ENCODE measurements around the gene SNTG2. TPM values are rescaled to one million over a fixed set of nuclear protein-coding genes. Genes with fewer than 3 reads are reported as not detected.

Gene SNTG2
- total RNA-seq, 1 donor from 2014 or later, result 11.8 TPM

DNA sequence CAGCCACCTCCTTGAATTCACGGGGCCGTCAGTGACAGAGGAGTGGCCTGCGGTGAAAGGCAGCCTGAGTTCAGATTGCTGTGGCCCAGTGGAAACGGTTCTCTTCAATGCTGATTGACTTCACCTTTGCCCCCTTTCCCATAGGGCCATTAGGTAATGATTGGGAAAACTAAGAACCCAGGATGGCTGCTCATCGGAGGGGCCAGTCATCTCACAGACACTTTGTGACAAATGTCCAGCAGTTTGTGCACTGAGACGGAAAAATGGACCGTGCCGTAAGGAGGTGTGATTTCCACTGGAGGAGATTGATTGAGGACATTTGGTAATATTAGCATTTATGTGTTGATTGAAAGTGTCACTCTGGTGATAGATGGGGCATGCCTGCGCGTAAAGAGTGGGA lies 402.9 kb downstream of the SNTG2 start:
- intact Hi-C loops (cut with DNase I), result no loop called here
- H3K4me1 ChIP-seq, result no peaks in the 10 kb centered on the region
- TF ChIP-seq, protein P1, sequence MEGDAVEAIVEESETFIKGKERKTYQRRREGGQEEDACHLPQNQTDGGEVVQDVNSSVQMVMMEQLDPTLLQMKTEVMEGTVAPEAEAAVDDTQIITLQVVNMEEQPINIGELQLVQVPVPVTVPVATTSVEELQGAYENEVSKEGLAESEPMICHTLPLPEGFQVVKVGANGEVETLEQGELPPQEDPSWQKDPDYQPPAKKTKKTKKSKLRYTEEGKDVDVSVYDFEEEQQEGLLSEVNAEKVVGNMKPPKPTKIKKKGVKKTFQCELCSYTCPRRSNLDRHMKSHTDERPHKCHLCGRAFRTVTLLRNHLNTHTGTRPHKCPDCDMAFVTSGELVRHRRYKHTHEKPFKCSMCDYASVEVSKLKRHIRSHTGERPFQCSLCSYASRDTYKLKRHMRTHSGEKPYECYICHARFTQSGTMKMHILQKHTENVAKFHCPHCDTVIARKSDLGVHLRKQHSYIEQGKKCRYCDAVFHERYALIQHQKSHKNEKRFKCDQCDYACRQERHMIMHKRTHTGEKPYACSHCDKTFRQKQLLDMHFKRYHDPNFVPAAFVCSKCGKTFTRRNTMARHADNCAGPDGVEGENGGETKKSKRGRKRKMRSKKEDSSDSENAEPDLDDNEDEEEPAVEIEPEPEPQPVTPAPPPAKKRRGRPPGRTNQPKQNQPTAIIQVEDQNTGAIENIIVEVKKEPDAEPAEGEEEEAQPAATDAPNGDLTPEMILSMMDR (IDR thresholded peaks at IDR 0.05), result no peak
- TF ChIP-seq POLR2AphosphoS5 (IDR thresholded peaks at IDR 0.05; ENCODE audit: insufficient read depth in 1 of 2, low read depth in 1 of 2), result no peak

DNA sequence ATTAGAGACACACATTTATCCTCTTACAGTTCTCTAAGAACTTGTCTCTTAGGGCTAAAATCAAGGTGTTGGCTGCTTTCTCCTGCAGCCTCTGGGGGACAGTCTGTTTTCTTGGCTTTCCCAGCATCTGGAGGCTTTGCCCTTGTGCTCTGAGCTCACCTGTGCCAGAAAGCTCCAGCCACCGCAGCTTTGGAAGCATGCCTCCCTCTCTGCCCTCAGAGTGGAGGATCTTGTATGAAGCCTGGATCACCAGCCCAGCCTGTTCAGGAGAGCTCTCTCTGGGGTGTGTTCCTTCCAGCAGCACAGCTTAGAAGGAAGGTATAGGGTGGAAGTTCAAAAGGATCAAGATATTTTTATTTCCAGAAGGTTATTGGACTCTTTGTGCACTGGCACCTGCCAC lies 409.5 kb downstream of the SNTG2 start:
- no peak for DNase-seq (ENCODE audit: extremely low spot score in 2 of 2)
- Histone ChIP-seq H3K27me3 (no peaks in the 10 kb centered on the region), H3K4me3 (no peak overlapping the region), H3K4me1 (no peaks in the 10 kb centered on the region), H3K36me3 (no peaks in the 10 kb centered on the region), H3K9me3 (no peaks in the 10 kb centered on the region), H3K27ac (no peak overlapping the region)
- TF ChIP-seq, protein P1 (IDR thresholded peaks at IDR 0.05), result no peak
- TF ChIP-seq POLR2A (IDR thresholded peaks at IDR 0.05) (no peak), POLR2AphosphoS5 (IDR thresholded peaks at IDR 0.05; ENCODE audit: insufficient read depth in 1 of 2, low read depth in 1 of 2) (no peak)
- intact Hi-C loops (cut with DNase I), result no loop called here

More for the DNA sequence above, 402.9 kb downstream of the SNTG2 start:
- Histone ChIP-seq H3K27ac (no peak overlapping the region), H3K27me3 (no peaks in the 10 kb centered on the region), H3K36me3 (no peaks in the 10 kb centered on the region), H3K4me3 (no peak overlapping the region), H3K9me3 (peaks cover 5% of the 10 kb centered on the region)
- no peak for DNase-seq (ENCODE audit: extremely low spot score in 2 of 2)

DNA sequence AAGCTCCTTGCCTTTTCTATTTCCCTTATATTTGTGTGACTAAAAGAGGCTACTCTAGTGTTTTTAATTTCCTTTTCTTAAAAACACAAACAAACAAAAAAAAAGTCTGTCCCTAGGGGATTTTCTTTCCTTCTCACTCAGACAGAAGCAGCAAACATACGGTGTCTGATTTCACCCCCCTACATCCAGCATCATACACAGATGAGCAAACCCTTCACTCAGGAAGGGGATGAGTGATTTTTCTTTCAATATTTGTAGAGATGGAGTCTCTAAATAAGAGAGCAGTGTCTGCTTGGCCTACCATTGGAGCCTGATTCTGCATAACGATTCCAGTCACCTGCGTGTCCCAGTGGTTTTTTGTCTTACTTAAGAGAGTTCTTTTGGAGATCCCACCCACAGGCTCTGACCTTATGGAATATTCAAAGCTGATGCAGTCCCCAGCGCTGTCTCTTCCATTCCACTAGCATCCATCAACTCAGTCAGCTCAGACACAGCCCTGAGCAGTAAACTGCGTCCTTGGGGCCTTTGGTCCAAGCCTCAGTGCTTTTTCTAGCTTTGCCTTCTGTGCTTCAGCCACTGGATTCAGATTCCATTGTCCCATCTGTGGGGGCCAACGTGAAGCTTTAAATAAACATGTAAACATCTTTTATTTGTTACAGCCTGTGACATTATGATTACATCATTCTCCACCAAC lies 410.1 kb downstream of the SNTG2 start:
- no peak overlapping the region for H3K4me3 ChIP-seq
- H3K4me1 ChIP-seq, result no peaks in the 10 kb centered on the region
- DNase-seq (ENCODE audit: extremely low spot score in 2 of 2), result no peak
- no peaks in the 10 kb centered on the region for H3K36me3 ChIP-seq
- H3K9me3 ChIP-seq, result no peaks in the 10 kb centered on the region
- intact Hi-C loops (cut with DNase I), result no loop called here
- TF ChIP-seq, protein P1 (IDR thresholded peaks at IDR 0.05), result no peak
- no peak for TF ChIP-seq POLR2AphosphoS5 (IDR thresholded peaks at IDR 0.05; ENCODE audit: insufficient read depth in 1 of 2, low read depth in 1 of 2)
- TF ChIP-seq POLR2A (IDR thresholded peaks at IDR 0.05), result no peak
- no peaks in the 10 kb centered on the region for H3K27me3 ChIP-seq
- H3K27ac ChIP-seq, result no peak overlapping the region

DNA sequence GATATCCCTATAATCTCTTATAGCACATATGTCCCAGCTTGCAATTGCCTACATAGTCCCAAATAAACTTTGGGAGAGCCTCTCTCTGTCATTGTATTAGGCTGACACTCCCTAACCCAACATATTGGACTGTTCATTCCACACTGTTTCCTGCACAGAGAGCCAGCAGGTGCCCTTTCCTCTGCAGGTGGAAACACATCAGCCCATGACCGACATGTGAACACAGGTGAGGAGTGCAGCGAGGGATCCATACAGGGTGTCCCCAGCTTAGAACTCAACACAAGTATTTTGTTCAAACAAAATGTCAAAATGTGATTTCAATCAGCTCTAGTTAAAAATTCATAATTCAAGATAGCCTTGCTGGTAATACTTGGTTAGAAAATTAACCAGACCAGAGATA lies 412.7 kb downstream of the SNTG2 start:
- Histone ChIP-seq H3K9me3 (no peaks in the 10 kb centered on the region), H3K36me3 (no peaks in the 10 kb centered on the region), H3K4me3 (no peak overlapping the region), H3K27me3 (no peaks in the 10 kb centered on the region), H3K27ac (no peak overlapping the region), H3K4me1 (no peaks in the 10 kb centered on the region)
- TF ChIP-seq, protein P1 (IDR thresholded peaks at IDR 0.05), result no peak
- TF ChIP-seq POLR2A (IDR thresholded peaks at IDR 0.05) (no peak), POLR2AphosphoS5 (IDR thresholded peaks at IDR 0.05; ENCODE audit: insufficient read depth in 1 of 2, low read depth in 1 of 2) (no peak)
- no peak for DNase-seq (ENCODE audit: extremely low spot score in 2 of 2)
- intact Hi-C loops (cut with DNase I), result no loop called here

DNA sequence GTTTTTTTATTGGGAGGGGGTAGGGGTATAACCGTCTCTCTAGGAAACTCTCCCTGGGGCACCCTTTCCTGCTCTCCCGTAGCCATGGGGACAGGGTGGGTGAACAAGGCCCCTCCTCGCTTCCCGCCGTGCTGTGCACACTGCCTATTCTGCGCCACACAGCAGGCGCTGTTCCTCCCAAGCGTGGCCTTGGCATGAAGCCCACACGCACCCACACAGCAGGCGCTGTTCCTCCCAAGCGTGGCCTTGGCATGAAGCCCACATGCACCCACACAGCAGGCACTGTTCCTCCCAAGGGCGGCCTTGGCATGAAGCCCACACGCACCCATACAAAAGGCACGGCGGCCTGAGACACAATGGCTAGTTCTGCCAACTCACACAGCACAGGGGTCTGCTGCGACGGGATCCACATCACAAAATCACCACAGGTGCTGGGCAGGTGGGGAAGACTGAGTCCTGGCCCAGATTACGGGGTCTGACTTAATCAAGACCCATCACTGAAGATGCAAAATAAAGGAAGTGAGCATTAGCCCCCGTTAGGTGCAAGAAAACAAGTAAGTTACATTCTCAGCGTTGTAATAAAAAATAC lies 416.0 kb downstream of the SNTG2 start:
- H3K4me1 ChIP-seq, result no peaks in the 10 kb centered on the region

More for the DNA sequence above, 416.0 kb downstream of the SNTG2 start:
- DNase-seq (ENCODE audit: extremely low spot score in 2 of 2), result no peak
- Histone ChIP-seq H3K9me3 (no peaks in the 10 kb centered on the region), H3K27me3 (no peaks in the 10 kb centered on the region), H3K27ac (no peak overlapping the region), H3K36me3 (no peaks in the 10 kb centered on the region), H3K4me3 (no peak overlapping the region)
- intact Hi-C loops (cut with DNase I), result no loop called here
- TF ChIP-seq, protein P1 (IDR thresholded peaks at IDR 0.05), result no peak
- TF ChIP-seq POLR2A (IDR thresholded peaks at IDR 0.05) (no peak), POLR2AphosphoS5 (IDR thresholded peaks at IDR 0.05; ENCODE audit: insufficient read depth in 1 of 2, low read depth in 1 of 2) (no peak)
